WTC11 (cell line): ENCODE measurements around the gene TMEM82. TPM values are rescaled to one million over a fixed set of nuclear protein-coding genes. Genes with fewer than 3 reads are reported as not detected.

ENCODE experiments used
- ATAC-seq: fragments of 200-7000 bp; cut with Tn5 transposase; 2 replicates; pipeline ENCODE4 v1.10.0; 2021; ENCODE audit warnings: mild to moderate bottlenecking, moderate library complexity
- CTCF ChIA-PET: fragments of 300-600 bp; sonication (Branson Sonifier 250); formaldehyde crosslinking; loops from one replicate; lab custom pipeline; 2021; ENCODE audit warnings: antibody characterized with exemption; lab: Charles Lee
- POLR2A ChIA-PET: fragments of 350-600 bp; sonication (Branson Sonifier 250); formaldehyde crosslinking; loops from one replicate; lab custom pipeline; 2021; ENCODE audit warnings: antibody characterized with exemption; lab: Charles Lee
- DNase-seq: peaks from one replicate; pipeline ENCODE4 v3.0.0; 2021; ENCODE audit warnings: low spot score
- H3K27ac Mint-ChIP-seq: 2 replicates; pipeline ENCODE4 v1.8.0; 2021; ENCODE audit warnings: mixed read lengths
- H3K27me3 Mint-ChIP-seq: 2 replicates; pipeline ENCODE4 v1.8.0; 2021; ENCODE audit warnings: low read depth, mild to moderate bottlenecking, moderate library complexity, mixed read lengths
- H3K36me3 Mint-ChIP-seq: 2 replicates; pipeline ENCODE4 v1.8.0; 2021; ENCODE audit warnings: mixed read lengths
- H3K4me1 Mint-ChIP-seq: 2 replicates; pipeline ENCODE4 v1.8.0; 2022; ENCODE audit warnings: mixed read lengths
- H3K4me3 Mint-ChIP-seq: 2 replicates; pipeline ENCODE4 v1.8.0; 2021; ENCODE audit warnings: mild to moderate bottlenecking, moderate library complexity, mixed read lengths
- H3K9me3 Mint-ChIP-seq: 2 replicates; pipeline ENCODE4 v1.8.0; 2021; ENCODE audit warnings: mixed read lengths
- E2F4 ChIP-seq: sonication (generic); formaldehyde crosslinking; IDR thresholded peaks from 2 replicates; pipeline ENCODE4 v1.8.1; 2022; ENCODE audit warnings: low read depth, mild to moderate bottlenecking, moderate library complexity, missing genetic modification reagents, borderline replicate concordance
- ELF4 ChIP-seq: sonication (generic); formaldehyde crosslinking; IDR thresholded peaks from 2 replicates; pipeline ENCODE4 v1.8.1; 2022; ENCODE audit warnings: low read depth, mild to moderate bottlenecking, moderate library complexity, missing genetic modification reagents
- EMX1 ChIP-seq: fragments of 250-450 bp; sonication (Bioruptor Pico); IDR thresholded peaks from 2 replicates; pipeline ENCODE4 v1.8.0; 2021; ENCODE audit warnings: mild to moderate bottlenecking
- ERG ChIP-seq: fragments of 250-450 bp; sonication (Bioruptor Pico); IDR thresholded peaks from 2 replicates; pipeline ENCODE4 v1.8.0; 2021; ENCODE audit warnings: mild to moderate bottlenecking
- FOXK1 ChIP-seq: sonication (generic); formaldehyde crosslinking; IDR thresholded peaks from 2 replicates; pipeline ENCODE4 v1.8.0; 2022; ENCODE audit warnings: mild to moderate bottlenecking, moderate library complexity, missing genetic modification reagents
- GTF2I ChIP-seq: fragments of 250-450 bp; sonication (Bioruptor Pico); conservative IDR thresholded peaks from 2 replicates; pipeline ENCODE4 v1.4.0; 2021; ENCODE audit warnings: mild to moderate bottlenecking
- JUN ChIP-seq: sonication (generic); formaldehyde crosslinking; IDR thresholded peaks from 2 replicates; pipeline ENCODE4 v1.8.0; 2023; ENCODE audit warnings: mild to moderate bottlenecking, missing genetic modification reagents
- NFATC4 ChIP-seq: fragments of 250-450 bp; sonication (Bioruptor Pico); IDR thresholded peaks from 2 replicates; pipeline ENCODE4 v1.9.0; 2021; ENCODE audit warnings: mild to moderate bottlenecking
- NR2C2 ChIP-seq: sonication (generic); formaldehyde crosslinking; IDR thresholded peaks from 2 replicates; pipeline ENCODE4 v1.8.0; 2022; ENCODE audit warnings: mild to moderate bottlenecking, missing genetic modification reagents
- PREB ChIP-seq: sonication (generic); formaldehyde crosslinking; IDR thresholded peaks from 2 replicates; pipeline ENCODE4 v1.8.1; 2022; ENCODE audit warnings: mild to moderate bottlenecking, missing genetic modification reagents, moderate library complexity, borderline replicate concordance
- RELA ChIP-seq: sonication (generic); formaldehyde crosslinking; IDR thresholded peaks from 2 replicates; pipeline ENCODE4 v1.8.1; 2022; ENCODE audit warnings: missing genetic modification reagents, mild to moderate bottlenecking, borderline replicate concordance
- RORB ChIP-seq: fragments of 250-450 bp; sonication (Bioruptor Pico); IDR thresholded peaks from 2 replicates; pipeline ENCODE4 v1.9.0; 2021; ENCODE audit warnings: mild to moderate bottlenecking
- SMAD3 ChIP-seq: sonication (generic); formaldehyde crosslinking; IDR thresholded peaks from 2 replicates; pipeline ENCODE4 v1.8.0; 2022; ENCODE audit warnings: missing genetic modification reagents, mild to moderate bottlenecking, borderline replicate concordance
- SMAD4 ChIP-seq: sonication (generic); formaldehyde crosslinking; IDR thresholded peaks from 2 replicates; pipeline ENCODE4 v1.8.0; 2022; ENCODE audit warnings: mild to moderate bottlenecking, missing genetic modification reagents
- SP1 ChIP-seq: sonication (generic); formaldehyde crosslinking; conservative IDR thresholded peaks from 2 replicates; pipeline ENCODE4 v1.8.1; 2022; ENCODE audit warnings: missing genetic modification reagents
- ZBTB43 ChIP-seq: sonication (generic); formaldehyde crosslinking; IDR thresholded peaks from 2 replicates; pipeline ENCODE4 v1.8.1; 2023; ENCODE audit warnings: mild to moderate bottlenecking, missing genetic modification reagents
- ZNF121 ChIP-seq: sonication (generic); formaldehyde crosslinking; IDR thresholded peaks from 2 replicates; pipeline ENCODE4 v1.8.0; 2023; ENCODE audit warnings: missing genetic modification reagents
- ZNF219 ChIP-seq: sonication (generic); formaldehyde crosslinking; IDR thresholded peaks from 2 replicates; pipeline ENCODE4 v1.8.0; 2023; ENCODE audit warnings: missing genetic modification reagents, mild to moderate bottlenecking, borderline replicate concordance
- ZNF232 ChIP-seq: sonication (generic); formaldehyde crosslinking; IDR thresholded peaks from 2 replicates; pipeline ENCODE4 v1.8.0; 2022; ENCODE audit warnings: mild to moderate bottlenecking, missing genetic modification reagents
- ZNF671 ChIP-seq: fragments of 250-450 bp; sonication (Bioruptor Pico); IDR thresholded peaks from 2 replicates; pipeline ENCODE4 v1.8.0; 2021; ENCODE audit warnings: mild to moderate bottlenecking
- total RNA-seq: library from RNA; stranded (reverse); gene quantifications from 3 replicates; pipeline ENCODE4 v1.2.3, GENCODE V29; 2021
- TF ChIP-seq, protein P1 (sequence below): sonication (generic); formaldehyde crosslinking; conservative IDR thresholded peaks from 2 replicates; pipeline ENCODE4 v1.8.1; 2023; ENCODE audit warnings: mild to moderate bottlenecking, low read depth, missing genetic modification reagents, moderate library complexity
- TF ChIP-seq, protein P2 (sequence below): sonication (generic); formaldehyde crosslinking; IDR thresholded peaks from 2 replicates; pipeline ENCODE4 v1.8.1; 2022; ENCODE audit warnings: missing genetic modification reagents, borderline replicate concordance

TMEM82 gene
- total RNA-seq, 1 experiment from 2014 or later: 0.48 TPM

- TF ChIP-seq SMAD3 (CRISPR knock-in tag) (no peak), FOXK1 (CRISPR knock-in tag) (no peak), ERG (no peak), ZBTB43 (CRISPR knock-in tag) (no peak), RELA (no peak), RORB (CRISPR knock-in tag) (no peak)
Observed at GRCh38 chr1:15750924-15751323, 8.6 kb downstream of the TMEM82 start (continued).

DNA sequence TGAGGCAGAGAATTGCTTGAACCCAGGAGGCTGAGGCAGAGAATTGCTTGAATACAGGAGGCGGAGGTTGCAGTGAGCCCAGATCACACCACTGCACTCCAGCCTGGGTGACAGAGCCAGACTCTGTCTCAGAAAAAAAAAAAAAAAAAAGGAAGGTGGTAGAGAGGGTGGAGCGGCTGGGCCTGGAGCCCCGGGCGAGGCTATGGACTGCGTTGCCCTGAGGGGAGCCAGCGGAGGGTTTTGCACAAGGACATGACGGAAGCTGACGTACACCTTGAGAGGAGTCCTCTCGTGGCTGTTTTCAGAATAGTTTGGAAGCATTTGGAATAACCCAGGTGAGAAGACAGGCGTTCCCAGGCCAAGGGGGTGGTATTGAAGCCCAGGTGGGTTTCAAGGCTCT lies 9.4 kb downstream of the TMEM82 start:
- ChIA-PET CTCF (no interaction called here), POLR2A (no interaction called here)
- Mint-ChIP-seq H3K36me3 (no peaks in the 10 kb centered on the region), H3K4me1 (peaks cover 19% of the 10 kb centered on the region), H3K4me3 (no peak overlapping the region), H3K27me3 (no peaks in the 10 kb centered on the region; the same call in 1 of the 2 replicates), H3K9me3 (0 out of 2 replicates have a peak, but pooled peaks cover 3% of the 10 kb centered on the region), H3K27ac (no peak overlapping the region)
- DNase-seq: no peak
- ATAC-seq: no peak
- TF ChIP-seq JUN (no peak), ZNF671 (CRISPR knock-in tag) (no peak), PREB (no peak), SP1 (CRISPR knock-in tag) (no peak), ZNF219 (CRISPR knock-in tag) (no peak), GTF2I (CRISPR knock-in tag) (no peak), ZNF232 (CRISPR knock-in tag) (no peak), SMAD3 (CRISPR knock-in tag) (no peak), ELF4 (CRISPR knock-in tag) (no peak), NFATC4 (CRISPR knock-in tag) (no peak), ZNF121 (CRISPR knock-in tag) (no peak), EMX1 (no peak), E2F4 (no peak), SMAD4 (no peak), NR2C2 (CRISPR knock-in tag) (no peak)
- TF ChIP-seq, protein P1, sequence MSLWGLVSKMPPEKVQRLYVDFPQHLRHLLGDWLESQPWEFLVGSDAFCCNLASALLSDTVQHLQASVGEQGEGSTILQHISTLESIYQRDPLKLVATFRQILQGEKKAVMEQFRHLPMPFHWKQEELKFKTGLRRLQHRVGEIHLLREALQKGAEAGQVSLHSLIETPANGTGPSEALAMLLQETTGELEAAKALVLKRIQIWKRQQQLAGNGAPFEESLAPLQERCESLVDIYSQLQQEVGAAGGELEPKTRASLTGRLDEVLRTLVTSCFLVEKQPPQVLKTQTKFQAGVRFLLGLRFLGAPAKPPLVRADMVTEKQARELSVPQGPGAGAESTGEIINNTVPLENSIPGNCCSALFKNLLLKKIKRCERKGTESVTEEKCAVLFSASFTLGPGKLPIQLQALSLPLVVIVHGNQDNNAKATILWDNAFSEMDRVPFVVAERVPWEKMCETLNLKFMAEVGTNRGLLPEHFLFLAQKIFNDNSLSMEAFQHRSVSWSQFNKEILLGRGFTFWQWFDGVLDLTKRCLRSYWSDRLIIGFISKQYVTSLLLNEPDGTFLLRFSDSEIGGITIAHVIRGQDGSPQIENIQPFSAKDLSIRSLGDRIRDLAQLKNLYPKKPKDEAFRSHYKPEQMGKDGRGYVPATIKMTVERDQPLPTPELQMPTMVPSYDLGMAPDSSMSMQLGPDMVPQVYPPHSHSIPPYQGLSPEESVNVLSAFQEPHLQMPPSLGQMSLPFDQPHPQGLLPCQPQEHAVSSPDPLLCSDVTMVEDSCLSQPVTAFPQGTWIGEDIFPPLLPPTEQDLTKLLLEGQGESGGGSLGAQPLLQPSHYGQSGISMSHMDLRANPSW: no peak
- TF ChIP-seq, protein P2, sequence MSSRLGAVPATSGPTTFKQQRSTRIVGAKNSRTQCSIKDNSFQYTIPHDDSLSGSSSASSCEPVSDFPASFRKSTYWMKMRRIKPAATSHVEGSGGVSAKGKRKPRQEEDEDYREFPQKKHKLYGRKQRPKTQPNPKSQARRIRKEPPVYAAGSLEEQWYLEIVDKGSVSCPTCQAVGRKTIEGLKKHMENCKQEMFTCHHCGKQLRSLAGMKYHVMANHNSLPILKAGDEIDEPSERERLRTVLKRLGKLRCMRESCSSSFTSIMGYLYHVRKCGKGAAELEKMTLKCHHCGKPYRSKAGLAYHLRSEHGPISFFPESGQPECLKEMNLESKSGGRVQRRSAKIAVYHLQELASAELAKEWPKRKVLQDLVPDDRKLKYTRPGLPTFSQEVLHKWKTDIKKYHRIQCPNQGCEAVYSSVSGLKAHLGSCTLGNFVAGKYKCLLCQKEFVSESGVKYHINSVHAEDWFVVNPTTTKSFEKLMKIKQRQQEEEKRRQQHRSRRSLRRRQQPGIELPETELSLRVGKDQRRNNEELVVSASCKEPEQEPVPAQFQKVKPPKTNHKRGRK (CRISPR knock-in tag): no peak
